Esophagus squamous epithelium (tissue), 4 donors: ENCODE results near the gene PINK1.

Experiments
- POLR2A ChIP-seq, 4 donors: fragments of 450-650 bp; IDR thresholded peaks; one replicate each; pipeline ENCODE4 v1.6.1; 2017; ENCODE audit warnings: antibody characterized with exemption in 4 of 4, mild to moderate bottlenecking in 4 of 4, moderate library complexity in 3 of 4
- TF ChIP-seq, protein P1 (sequence below), 6 experiments: fragments of 450-650 bp in 4 of 6; fragments of 200-600 bp in 2 of 6; sonication (generic) in 2 of 6; IDR thresholded peaks; one replicate each; pipeline ENCODE4 v1.5.1; 2016 to 2019; ENCODE audit warnings: antibody characterized with exemption in 6 of 6, mild to moderate bottlenecking in 4 of 6, moderate library complexity in 4 of 6

DNA sequence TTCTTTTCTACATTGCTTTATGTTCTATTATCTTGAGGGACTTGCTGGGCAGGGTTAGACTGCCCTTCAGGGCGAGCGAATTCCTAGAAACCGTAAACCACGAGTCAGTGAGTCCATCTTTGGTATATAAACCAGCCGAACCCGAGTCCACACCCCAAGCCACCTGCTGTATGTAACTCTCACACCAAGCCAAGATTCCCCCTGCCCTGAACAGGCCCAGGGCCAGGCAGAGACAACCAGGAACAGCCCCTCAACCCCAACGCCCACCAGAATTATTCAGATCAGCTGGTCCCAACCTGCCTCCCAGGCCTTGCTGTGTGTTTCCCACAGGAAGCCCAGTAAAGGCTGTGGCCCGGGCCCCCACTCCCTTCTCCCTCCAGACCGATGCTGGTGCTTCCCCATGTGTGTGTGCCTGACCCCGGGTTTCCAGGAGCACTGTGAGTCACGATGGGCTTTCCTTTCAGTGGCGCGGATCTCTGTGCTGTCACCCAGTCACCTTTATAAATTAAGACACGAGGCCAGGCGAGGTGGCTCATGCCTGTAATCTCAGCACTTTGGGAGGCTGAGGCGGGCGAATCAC lies 67.5 kb downstream of the PINK1 start:
- TF ChIP-seq POLR2A (IDR thresholded peaks at IDR 0.05), result no peak
- TF ChIP-seq, protein P1, sequence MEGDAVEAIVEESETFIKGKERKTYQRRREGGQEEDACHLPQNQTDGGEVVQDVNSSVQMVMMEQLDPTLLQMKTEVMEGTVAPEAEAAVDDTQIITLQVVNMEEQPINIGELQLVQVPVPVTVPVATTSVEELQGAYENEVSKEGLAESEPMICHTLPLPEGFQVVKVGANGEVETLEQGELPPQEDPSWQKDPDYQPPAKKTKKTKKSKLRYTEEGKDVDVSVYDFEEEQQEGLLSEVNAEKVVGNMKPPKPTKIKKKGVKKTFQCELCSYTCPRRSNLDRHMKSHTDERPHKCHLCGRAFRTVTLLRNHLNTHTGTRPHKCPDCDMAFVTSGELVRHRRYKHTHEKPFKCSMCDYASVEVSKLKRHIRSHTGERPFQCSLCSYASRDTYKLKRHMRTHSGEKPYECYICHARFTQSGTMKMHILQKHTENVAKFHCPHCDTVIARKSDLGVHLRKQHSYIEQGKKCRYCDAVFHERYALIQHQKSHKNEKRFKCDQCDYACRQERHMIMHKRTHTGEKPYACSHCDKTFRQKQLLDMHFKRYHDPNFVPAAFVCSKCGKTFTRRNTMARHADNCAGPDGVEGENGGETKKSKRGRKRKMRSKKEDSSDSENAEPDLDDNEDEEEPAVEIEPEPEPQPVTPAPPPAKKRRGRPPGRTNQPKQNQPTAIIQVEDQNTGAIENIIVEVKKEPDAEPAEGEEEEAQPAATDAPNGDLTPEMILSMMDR (IDR thresholded peaks at IDR 0.05), result no peak
